Endothelial cell (in vitro differentiated cells): Measurements from ENCODE around the gene CLDN15. TPM values are rescaled to one million over a fixed set of nuclear protein-coding genes. Genes with fewer than 3 reads are reported as not detected.

Experiments
- DNase-seq: peaks from one replicate; pipeline ENCODE4 v3.0.0; 2021; ENCODE audit warnings: low spot score
- H3K27ac Mint-ChIP-seq: one replicate; pipeline ENCODE4 v1.8.0; 2021; ENCODE audit warnings: mixed read lengths, inconsistent platforms; ENCODE audit not compliant: unreplicated experiment
- H3K27me3 Mint-ChIP-seq: one replicate; pipeline ENCODE4 v1.8.0; 2021; ENCODE audit warnings: mild to moderate bottlenecking, moderate library complexity, mixed read lengths, inconsistent platforms; ENCODE audit not compliant: unreplicated experiment
- H3K36me3 Mint-ChIP-seq: one replicate; pipeline ENCODE4 v1.8.0; 2021; ENCODE audit warnings: mild to moderate bottlenecking, low read depth, mixed read lengths, inconsistent platforms; ENCODE audit not compliant: unreplicated experiment
- H3K4me1 Mint-ChIP-seq: one replicate; pipeline ENCODE4 v1.8.0; 2021; ENCODE audit warnings: mild to moderate bottlenecking, mixed read lengths, inconsistent platforms; ENCODE audit not compliant: unreplicated experiment
- H3K4me3 Mint-ChIP-seq: one replicate; pipeline ENCODE4 v1.8.0; 2021; ENCODE audit warnings: mild to moderate bottlenecking, mixed read lengths, inconsistent platforms; ENCODE audit not compliant: unreplicated experiment
- H3K9me3 Mint-ChIP-seq: one replicate; pipeline ENCODE4 v1.8.0; 2021; ENCODE audit warnings: mixed read lengths, inconsistent platforms; ENCODE audit not compliant: unreplicated experiment
- total RNA-seq: library from RNA; stranded (reverse); fragmentation: NEBNext Ultra II Directional; extraction: Animal tissue kit (Norgen Biotek cat#: 25700); gene quantifications from one replicate; pipeline ENCODE4 v1.2.1, GENCODE V29; 2021; ENCODE audit not compliant: unreplicated experiment
- TF ChIP-seq, protein P1 (sequence below): fragments of 200-600 bp; sonication (generic); IDR thresholded peaks from one replicate; pipeline ENCODE4 v1.5.0; 2021; ENCODE audit warnings: antibody characterized with exemption; ENCODE audit not compliant: unreplicated experiment

The CLDN15 gene
- total RNA-seq, 1 donor from 2014 or later = 10.5 TPM

DNA sequence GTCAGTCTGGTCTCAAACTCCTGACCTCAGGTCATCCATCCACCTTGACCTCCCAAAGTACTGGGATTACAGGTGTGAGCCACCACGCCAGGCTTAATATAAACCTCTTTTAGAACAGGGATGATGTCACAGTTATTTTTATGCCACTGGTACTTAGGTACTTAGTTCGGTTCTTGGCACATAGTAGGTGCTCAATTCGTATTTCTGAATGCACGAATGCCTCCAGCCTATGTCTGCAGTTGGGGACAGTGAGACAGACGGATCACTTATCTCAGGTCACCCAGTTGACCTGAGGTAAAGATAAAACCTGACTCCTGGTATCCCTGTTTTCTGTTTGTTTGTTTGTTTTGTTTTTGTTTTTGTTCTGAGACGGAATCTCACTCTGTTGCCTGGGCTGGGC, 51.4 kb downstream of the CLDN15 start:
- Mint-ChIP-seq H3K27me3 (peaks cover 8% of the 10 kb centered on the region), H3K9me3 (no peaks in the 10 kb centered on the region), H3K4me1 (no peaks in the 10 kb centered on the region), H3K27ac (no peak overlapping the region), H3K36me3 (no peaks in the 10 kb centered on the region), H3K4me3 (no peak overlapping the region)
- TF ChIP-seq, protein P1, sequence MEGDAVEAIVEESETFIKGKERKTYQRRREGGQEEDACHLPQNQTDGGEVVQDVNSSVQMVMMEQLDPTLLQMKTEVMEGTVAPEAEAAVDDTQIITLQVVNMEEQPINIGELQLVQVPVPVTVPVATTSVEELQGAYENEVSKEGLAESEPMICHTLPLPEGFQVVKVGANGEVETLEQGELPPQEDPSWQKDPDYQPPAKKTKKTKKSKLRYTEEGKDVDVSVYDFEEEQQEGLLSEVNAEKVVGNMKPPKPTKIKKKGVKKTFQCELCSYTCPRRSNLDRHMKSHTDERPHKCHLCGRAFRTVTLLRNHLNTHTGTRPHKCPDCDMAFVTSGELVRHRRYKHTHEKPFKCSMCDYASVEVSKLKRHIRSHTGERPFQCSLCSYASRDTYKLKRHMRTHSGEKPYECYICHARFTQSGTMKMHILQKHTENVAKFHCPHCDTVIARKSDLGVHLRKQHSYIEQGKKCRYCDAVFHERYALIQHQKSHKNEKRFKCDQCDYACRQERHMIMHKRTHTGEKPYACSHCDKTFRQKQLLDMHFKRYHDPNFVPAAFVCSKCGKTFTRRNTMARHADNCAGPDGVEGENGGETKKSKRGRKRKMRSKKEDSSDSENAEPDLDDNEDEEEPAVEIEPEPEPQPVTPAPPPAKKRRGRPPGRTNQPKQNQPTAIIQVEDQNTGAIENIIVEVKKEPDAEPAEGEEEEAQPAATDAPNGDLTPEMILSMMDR = no peak
- DNase-seq = no peak

DNA sequence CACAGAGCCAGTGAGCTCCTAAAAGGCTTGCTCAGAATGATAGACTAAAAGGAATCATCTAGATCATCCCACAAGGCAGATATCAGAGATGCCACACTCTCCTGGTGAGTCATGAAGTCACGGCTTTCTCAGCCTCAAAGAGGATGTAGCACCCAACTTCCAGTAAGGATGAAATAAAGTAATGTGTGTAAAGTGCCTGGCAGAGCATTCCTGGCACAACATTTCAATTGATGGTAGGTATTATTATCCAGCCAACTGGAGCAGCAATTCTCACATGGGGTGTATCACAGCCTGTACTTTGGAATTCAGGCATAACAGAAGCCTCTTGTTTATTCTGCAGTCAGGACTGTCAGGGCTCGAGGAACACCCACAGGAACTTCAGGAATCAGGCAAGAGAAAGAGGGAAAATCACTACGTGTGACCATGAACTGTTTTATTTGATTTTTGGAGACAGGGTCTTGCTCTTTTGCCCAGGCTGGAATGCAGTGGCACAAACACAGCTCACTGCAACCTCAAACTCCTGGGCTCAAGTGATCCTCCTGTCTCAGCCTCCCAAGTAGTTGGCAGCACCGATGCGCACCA, 52.3 kb downstream of the CLDN15 start:
- H3K4me3 Mint-ChIP-seq = no peak overlapping the region
- peaks cover 12% of the 10 kb centered on the region for H3K27me3 Mint-ChIP-seq
- no peaks in the 10 kb centered on the region for H3K36me3 Mint-ChIP-seq
- TF ChIP-seq, protein P1 = no peak
- no peaks in the 10 kb centered on the region for H3K4me1 Mint-ChIP-seq
- no peak overlapping the region for H3K27ac Mint-ChIP-seq
- DNase-seq = no peak
- H3K9me3 Mint-ChIP-seq = no peaks in the 10 kb centered on the region

Other genes starting within 250 kb of the CLDN15 start
- gene MUC17, start 217.7 kb downstream of the CLDN15 start, total RNA-seq = not detected
- 5.3 TPM for gene TRIM56, start 152.3 kb downstream of the CLDN15 start, total RNA-seq
- gene SERPINE1, start 110.7 kb downstream of the CLDN15 start, total RNA-seq = 0.80 TPM
- gene AP1S1, start 83.3 kb downstream of the CLDN15 start, total RNA-seq = 45.6 TPM
- gene VGF, start 72.2 kb downstream of the CLDN15 start, total RNA-seq = 0.77 TPM
- not detected for gene NAT16, start 57.5 kb downstream of the CLDN15 start, total RNA-seq
- not detected for gene MOGAT3, start 36.8 kb downstream of the CLDN15 start, total RNA-seq
- 73.0 TPM for gene PLOD3, start 20.2 kb downstream of the CLDN15 start, total RNA-seq
- 71.5 TPM for gene ZNHIT1, start 19.6 kb downstream of the CLDN15 start, total RNA-seq
- gene FIS1, start 7.3 kb upstream of the CLDN15 start, total RNA-seq = 150 TPM
- 25.8 TPM for gene IFT22, start 84.0 kb upstream of the CLDN15 start, total RNA-seq
- 6.1 TPM for gene COL26A1, start 125.1 kb upstream of the CLDN15 start, total RNA-seq